H1 (cell line): Measurements from ENCODE around the gene ADD3. TPM values are rescaled to one million over a fixed set of nuclear protein-coding genes. Genes with fewer than 3 reads are reported as not detected.

Source experiments
- CTCF ChIA-PET: fragments of 300-600 bp; sonication (Branson Sonifier 250); formaldehyde crosslinking; loops from one replicate; lab custom pipeline; 2021; ENCODE audit not compliant: partially characterized antibody; lab: Charles Lee
- POLR2A ChIA-PET: fragments of 300-600 bp; sonication (Branson Sonifier 250); formaldehyde crosslinking; loops from one replicate; lab custom pipeline; 2021; ENCODE audit warnings: inconsistent platforms; ENCODE audit not compliant: partially characterized antibody; lab: Charles Lee
- DNase-seq, 2 experiments: peaks; one replicate each; pipeline versions ENCODE4 v3.0.0 to v3.0.0-alpha.2; 2010 to 2022; ENCODE audit warnings: low spot score in 2 of 2, low read depth in 1 of 2, mixed read lengths in 1 of 2
- FAIRE-seq: peaks from 2 replicates; lab custom pipeline; 2011; peaks lifted over from hg19 to GRCh38; lab: Jason Lieb, UNC
- H2AFZ ChIP-seq: 2 replicates; pipeline ENCODE4 v1.8.1; 2012; ENCODE audit warnings: low read length, inconsistent platforms
- H2AK5ac ChIP-seq: 2 replicates; pipeline ENCODE4 v1.6.1; 2013; ENCODE audit warnings: low read depth, low read length
- H2BK120ac ChIP-seq: replicated peaks from 2 replicates; pipeline ENCODE3; 2013; ENCODE audit warnings: low read depth, low read length, inconsistent platforms
- H2BK12ac ChIP-seq: 2 replicates; pipeline ENCODE4 v1.6.1; 2013; ENCODE audit warnings: low read depth, low read length
- H2BK15ac ChIP-seq: 2 replicates; pipeline ENCODE4 v1.6.1; 2013; ENCODE audit warnings: low read length
- H2BK20ac ChIP-seq: 2 replicates; pipeline ENCODE4 v1.6.1; 2013; ENCODE audit warnings: low read length
- H2BK5ac ChIP-seq: 2 replicates; pipeline ENCODE4 v1.6.1; 2013; ENCODE audit warnings: low read depth, low read length
- H3K14ac ChIP-seq: 2 replicates; pipeline ENCODE4 v1.6.1; 2013; ENCODE audit warnings: inconsistent platforms; ENCODE audit not compliant: insufficient read length
- H3K18ac ChIP-seq: 2 replicates; pipeline ENCODE4 v1.6.1; 2013; ENCODE audit warnings: low read length; ENCODE audit errors: extremely low read depth
- H3K23ac ChIP-seq: 2 replicates; pipeline ENCODE4 v1.6.1; 2013; ENCODE audit warnings: inconsistent platforms; ENCODE audit not compliant: insufficient read length
- H3K23me2 ChIP-seq: 2 replicates; pipeline ENCODE4 v1.6.1; 2013; ENCODE audit warnings: low read depth, low read length
- H3K27ac ChIP-seq: 2 replicates; pipeline ENCODE4 v1.6.1; 2011; ENCODE audit warnings: low read depth, low read length, inconsistent platforms
- H3K27me3 ChIP-seq, 4 experiments: replicated peaks in 1 of 4; 1 replicate in 1 of 4; 2 replicates in 3 of 4; pipeline versions ENCODE4 v1.6.1 to v1.8.1; 2011 to 2013; ENCODE audit warnings: low read length in 3 of 4, mild to moderate bottlenecking in 3 of 4, inconsistent platforms in 2 of 4, mixed read lengths in 2 of 4, moderate library complexity in 1 of 4; ENCODE audit not compliant: control insufficient read depth in 3 of 4, insufficient read depth in 3 of 4; ENCODE audit errors: extremely low read depth in 1 of 4
- H3K36me3 ChIP-seq, 4 experiments: 2 replicates each; pipeline versions ENCODE4 v1.6.1 to v1.8.1; 2011 to 2013; ENCODE audit warnings: mild to moderate bottlenecking in 4 of 4, low read length in 3 of 4, moderate library complexity in 2 of 4, control low read depth in 1 of 4, inconsistent platforms in 1 of 4; ENCODE audit not compliant: insufficient read depth in 4 of 4, control insufficient read depth in 2 of 4
- H3K4ac ChIP-seq: replicated peaks from 2 replicates; pipeline ENCODE3; 2013; ENCODE audit warnings: low read length, low read depth, mixed read lengths, inconsistent platforms; ENCODE audit not compliant: insufficient read length
- H3K4me1 ChIP-seq, 4 experiments: replicated peaks in 1 of 4; 1 replicate in 1 of 4; 2 replicates in 3 of 4; pipeline versions ENCODE4 v1.6.1 to v1.8.1; 2011 to 2013; ENCODE audit warnings: low read length in 3 of 4, inconsistent platforms in 2 of 4, mixed read lengths in 1 of 4; ENCODE audit not compliant: insufficient read depth in 4 of 4, control insufficient read depth in 3 of 4
- H3K4me2 ChIP-seq, 2 experiments: 2 replicates each; pipeline versions ENCODE4 v1.6.1 to v1.8.1; 2011 to 2013; ENCODE audit warnings: low read depth in 2 of 2, low read length in 2 of 2, control low read depth in 1 of 2, inconsistent platforms in 1 of 2, mild to moderate bottlenecking in 1 of 2; ENCODE audit not compliant: insufficient read depth in 1 of 2
- H3K4me3 ChIP-seq, 4 experiments: fragments of 200-600, 300-600 bp in 1 of 4; sonication (generic), shearing (Covaris generic), sonication (Bioruptor Twin) in 1 of 4; 2 replicates each; pipeline versions ENCODE4 v1.5.1 to v1.8.1; 2011 to 2016; ENCODE audit warnings: low read length in 4 of 4, low read depth in 3 of 4, control low read depth in 2 of 4, inconsistent platforms in 2 of 4, mild to moderate bottlenecking in 2 of 4, mixed read lengths in 1 of 4, moderate library complexity in 1 of 4; ENCODE audit not compliant: insufficient read depth in 2 of 4; ENCODE audit errors: extremely low read depth in 1 of 4
- H3K56ac ChIP-seq: replicated peaks from 2 replicates; pipeline ENCODE3; 2013; ENCODE audit warnings: low read depth, mild to moderate bottlenecking, mixed read lengths, low read length, inconsistent platforms; ENCODE audit not compliant: insufficient read length
- H3K79me1 ChIP-seq: 2 replicates; pipeline ENCODE4 v1.6.1; 2013; ENCODE audit warnings: low read depth, low read length, control low read depth
- H3K79me2 ChIP-seq, 2 experiments: 2 replicates each; pipeline versions ENCODE4 v1.6.1 to v1.8.1; 2012 to 2013; ENCODE audit warnings: low read length in 2 of 2, mild to moderate bottlenecking in 2 of 2, inconsistent platforms in 1 of 2; ENCODE audit not compliant: insufficient read depth in 2 of 2, control insufficient read depth in 1 of 2
- H3K9ac ChIP-seq, 4 experiments: replicated peaks in 1 of 4; 1 replicate in 1 of 4; 2 replicates in 3 of 4; pipeline versions ENCODE4 v1.6.1 to v1.8.1; 2011 to 2013; ENCODE audit warnings: low read depth in 3 of 4, low read length in 3 of 4, control low read depth in 2 of 4, mild to moderate bottlenecking in 2 of 4, moderate library complexity in 2 of 4, inconsistent platforms in 1 of 4; ENCODE audit errors: extremely low read depth in 1 of 4
- H3K9me3 ChIP-seq, 2 experiments: 2 replicates each; pipeline versions ENCODE4 v1.6.1 to v1.8.1; 2012 to 2013; ENCODE audit warnings: mild to moderate bottlenecking in 2 of 2, moderate library complexity in 2 of 2, control low read depth in 1 of 2, inconsistent platforms in 1 of 2, low read depth in 1 of 2, low read length in 1 of 2, mixed read lengths in 1 of 2; ENCODE audit not compliant: insufficient read depth in 2 of 2
- H4K20me1 ChIP-seq, 2 experiments: replicated peaks in 1 of 2; 2 replicates each; pipeline versions ENCODE3 to v1.8.1; 2011 to 2013; ENCODE audit warnings: inconsistent platforms in 2 of 2, low read length in 2 of 2, mild to moderate bottlenecking in 1 of 2; ENCODE audit not compliant: insufficient read depth in 2 of 2, control insufficient read depth in 1 of 2
- H4K5ac ChIP-seq: 2 replicates; pipeline ENCODE4 v1.6.1; 2013; ENCODE audit warnings: low read length, low read depth, mixed read lengths, inconsistent platforms; ENCODE audit not compliant: insufficient read length
- H4K8ac ChIP-seq: 2 replicates; pipeline ENCODE4 v1.8.0; 2013; ENCODE audit warnings: mild to moderate bottlenecking, moderate library complexity, low read length, inconsistent platforms; ENCODE audit not compliant: insufficient read depth; ENCODE audit errors: extremely low read depth
- H4K91ac ChIP-seq: replicated peaks from 2 replicates; pipeline ENCODE3; 2013; ENCODE audit warnings: low read length, mixed read lengths, inconsistent platforms; ENCODE audit not compliant: insufficient read length
- KDM4A ChIP-seq: IDR thresholded peaks from one replicate; pipeline ENCODE4 v1.7.1; 2012; ENCODE audit warnings: low read depth, mild to moderate bottlenecking, moderate library complexity, low read length, inconsistent platforms; ENCODE audit not compliant: severe bottlenecking
- NRF1 ChIP-seq: IDR thresholded peaks from 2 replicates; pipeline ENCODE4 v1.6.1; 2011; ENCODE audit warnings: mild to moderate bottlenecking, low read depth, low read length, improper control_type of control experiment
- POU5F1 ChIP-seq: IDR thresholded peaks from 2 replicates; pipeline ENCODE4 v1.6.1; 2011; ENCODE audit warnings: low read depth, mild to moderate bottlenecking, low read length, moderate library complexity
- RNF2 ChIP-seq: fragments of 200-900, 300-1000 bp; sonication (generic); IDR thresholded peaks from 2 replicates; pipeline ENCODE4 v1.7.1; 2016; ENCODE audit warnings: borderline replicate concordance, low read depth, mild to moderate bottlenecking, antibody characterized with exemption, low read length; ENCODE audit not compliant: poor library complexity, severe bottlenecking; ENCODE audit errors: missing control alignments
- TBP ChIP-seq: IDR thresholded peaks from 2 replicates; pipeline ENCODE4 v1.6.1; 2011; ENCODE audit warnings: low read depth, low read length, improper control_type of control experiment
- TCF12 ChIP-seq: IDR thresholded peaks from 2 replicates; pipeline ENCODE4 v1.6.1; 2011; ENCODE audit warnings: low read depth, mild to moderate bottlenecking, low read length
- WGBS, 2 experiments: shearing (Covaris generic) in 1 of 2; methylation state at CpG; one replicate each; pipeline versions ENCODE4 v1.1.6 to v1.1.7; 2013 to 2015; ENCODE audit warnings: low lambda C conversion rate in 2 of 2, mixed read lengths in 2 of 2, inconsistent platforms in 1 of 2, low coverage in 1 of 2, missing lambda C conversion rate in 1 of 2; ENCODE audit not compliant: insufficient replicate concordance in 2 of 2, insufficient coverage in 1 of 2, insufficient read length in 1 of 2; ENCODE audit errors: extremely low coverage in 1 of 2, missing lambda C conversion rate in 1 of 2; 5-methylcytosine and 5-hydroxymethylcytosine counted together
- polyA plus RNA-seq, 7 experiments: library from polyadenylated mRNA; depleted of rRNA in 3 of 7; stranded (reverse) in 5 of 7; unstranded in 2 of 7; fragments of >200 nt in 5 of 7; fragments of 200-250 nt in 2 of 7; gene quantifications; 1 replicate in 5 of 7; 2 replicates in 1 of 7; 4 replicates in 1 of 7; pipeline versions ENCODE4 v1.2.1 to v1.2.3, GENCODE V29; 2011 to 2013; ENCODE audit warnings: missing spikeins in 2 of 7, mixed read lengths in 2 of 7
- total RNA-seq: library from RNA; stranded (reverse); fragmentation: NEBNext Ultra II Directional; extraction: Animal tissue kit (Norgen Biotek cat#: 25700); gene quantifications from 2 replicates; pipeline ENCODE4 v1.2.1, GENCODE V29; 2021

ADD3 gene
- total and polyA plus RNA-seq, 2 of the 8 experiments (the other 6 are each of a cell fraction or from before 2014, with no cell fraction given), result 44.7 to 85.6 TPM

GRCh38 chr10:109971634-109972033, 36.1 kb upstream of the ADD3 start:
- Histone ChIP-seq H3K4me1 (peaks cover 0 to 14% (median 3%) of the 10 kb centered on the region in 4 experiments; a peak in 4 of 7 replicates), H3K9ac (no peak overlapping the region), H4K91ac (no peak overlapping the region), H2AK5ac (no peak overlapping the region), H4K20me1 (no peaks in the 10 kb centered on the region), H3K4me3 (no peak overlapping the region), H3K18ac (no peak overlapping the region), H3K36me3 (no peaks in the 10 kb centered on the region), H4K5ac (no peak overlapping the region), H3K27me3 (no peaks in the 10 kb centered on the region), H4K8ac (no peak overlapping the region), H3K4me2 (no peak overlapping the region), H3K23ac (no peak overlapping the region), H3K14ac (no peak overlapping the region), H3K79me1 (no peaks in the 10 kb centered on the region), H3K23me2 (no peaks in the 10 kb centered on the region), H2BK12ac (no peak overlapping the region), H2BK15ac (no peak overlapping the region), H2AFZ (no peak overlapping the region), H3K9me3 (no peaks in the 10 kb centered on the region), H2BK5ac (no peak overlapping the region), H2BK20ac (no peak overlapping the region), H3K79me2 (no peaks in the 10 kb centered on the region), H3K27ac (no peak overlapping the region), H3K56ac (no peak overlapping the region), H3K4ac (no peak overlapping the region), H2BK120ac (no peak overlapping the region)
- TF ChIP-seq KDM4A (no peak), RNF2 (no peak), POU5F1 (no peak), NRF1 (no peak), TBP (no peak), TCF12 (no peak)
- ChIA-PET POLR2A (no interaction called here), CTCF (interaction anchor here (0.6 to 3.8 kb wide), 7 partner anchors 9 to 197 kb away, joined by 3 to 11 read pairs (median 4); partner anchors contain the start of gene ADD3)
- no peak for DNase-seq
- no peak for FAIRE-seq
- 95% methylated on average over 3 of the region's 3 CpGs; no CpG with 5 or more reads in 1 of the 2 experiments for WGBS, 2 experiments
